ENCODE data around the gene STIP1.

- TF ChIP-seq, protein P1, sequence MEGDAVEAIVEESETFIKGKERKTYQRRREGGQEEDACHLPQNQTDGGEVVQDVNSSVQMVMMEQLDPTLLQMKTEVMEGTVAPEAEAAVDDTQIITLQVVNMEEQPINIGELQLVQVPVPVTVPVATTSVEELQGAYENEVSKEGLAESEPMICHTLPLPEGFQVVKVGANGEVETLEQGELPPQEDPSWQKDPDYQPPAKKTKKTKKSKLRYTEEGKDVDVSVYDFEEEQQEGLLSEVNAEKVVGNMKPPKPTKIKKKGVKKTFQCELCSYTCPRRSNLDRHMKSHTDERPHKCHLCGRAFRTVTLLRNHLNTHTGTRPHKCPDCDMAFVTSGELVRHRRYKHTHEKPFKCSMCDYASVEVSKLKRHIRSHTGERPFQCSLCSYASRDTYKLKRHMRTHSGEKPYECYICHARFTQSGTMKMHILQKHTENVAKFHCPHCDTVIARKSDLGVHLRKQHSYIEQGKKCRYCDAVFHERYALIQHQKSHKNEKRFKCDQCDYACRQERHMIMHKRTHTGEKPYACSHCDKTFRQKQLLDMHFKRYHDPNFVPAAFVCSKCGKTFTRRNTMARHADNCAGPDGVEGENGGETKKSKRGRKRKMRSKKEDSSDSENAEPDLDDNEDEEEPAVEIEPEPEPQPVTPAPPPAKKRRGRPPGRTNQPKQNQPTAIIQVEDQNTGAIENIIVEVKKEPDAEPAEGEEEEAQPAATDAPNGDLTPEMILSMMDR (IDR thresholded peaks at IDR 0.05) = peak; percentile 51 to 69 (median 54)
- TF ChIP-seq EP300 (IDR thresholded peaks at IDR 0.05) = no peak
These were observed 39.7 kb upstream of the STIP1 start for GRCh38 chr11:64146036-64146955.

All from tibial nerve (tissue), 4 donors.